Mucosa of descending colon (tissue), 3 donors: ENCODE measurements around the gene TRUB1. TPM values are rescaled to one million over a fixed set of nuclear protein-coding genes. Genes with fewer than 3 reads are reported as not detected.

Experiments used
- ATAC-seq: fragments of 200-7000 bp; cut with Tn5 transposase; one replicate; pipeline ENCODE4 v1.9.1; 2020; ENCODE audit warnings: mild to moderate bottlenecking, moderate library complexity
- DNase-seq, 3 donors: peaks; one replicate each; pipeline ENCODE4 v3.0.0-alpha.2; 2020
- H3K36me3 ChIP-seq: fragments of 200-600 bp; one replicate; pipeline ENCODE4 v1.8.0; 2021; ENCODE audit warnings: low read depth, mild to moderate bottlenecking
- H3K4me1 ChIP-seq: fragments of 200-600 bp; one replicate; pipeline ENCODE4 v1.8.0; 2021; ENCODE audit warnings: low read depth, mild to moderate bottlenecking
- H3K4me3 ChIP-seq: fragments of 200-600 bp; one replicate; pipeline ENCODE4 v1.8.0; 2021; ENCODE audit warnings: mild to moderate bottlenecking
- H3K9me3 ChIP-seq: fragments of 200-600 bp; one replicate; pipeline ENCODE4 v1.8.0; 2021; ENCODE audit warnings: mild to moderate bottlenecking
- CTCF ChIP-seq: fragments of 200-600 bp; IDR thresholded peaks from one replicate; pipeline ENCODE4 v1.8.0; 2022; ENCODE audit warnings: antibody characterized with exemption, mild to moderate bottlenecking
- intact Hi-C, 2 donors: fragments of 100-400 bp; cut with DNase I in 1 of 2; cut with micrococcal nuclease in 1 of 2; formaldehyde crosslinking; loops; one replicate each; pipeline versions ENCODE4 v1.11.0 to v1.11.1; 2022; cut with DNase I, micrococcal nuclease
- total RNA-seq, 3 donors: library from RNA; stranded (reverse); fragmentation: NEBNext Ultra II Directional in 2 of 3; extraction: Animal tissue kit (Norgen Biotek cat#: 25700) in 2 of 3; gene quantifications; one replicate each; pipeline versions ENCODE4 v1.2.1 to v1.2.4, GENCODE V29; 2021 to 2023
- donor health status: DM: no; HTN: no; CAD: no; lungs with moderate emphysema.
- donor health status: DM: no; HTN: no; CAD: no.
- donor health status: DM: no; HTN: yes; CAD: no.

TRUB1 gene
- total RNA-seq, 3 donors from 2014 or later: 13.3 to 16.5 (median 15.9) TPM

DNA sequence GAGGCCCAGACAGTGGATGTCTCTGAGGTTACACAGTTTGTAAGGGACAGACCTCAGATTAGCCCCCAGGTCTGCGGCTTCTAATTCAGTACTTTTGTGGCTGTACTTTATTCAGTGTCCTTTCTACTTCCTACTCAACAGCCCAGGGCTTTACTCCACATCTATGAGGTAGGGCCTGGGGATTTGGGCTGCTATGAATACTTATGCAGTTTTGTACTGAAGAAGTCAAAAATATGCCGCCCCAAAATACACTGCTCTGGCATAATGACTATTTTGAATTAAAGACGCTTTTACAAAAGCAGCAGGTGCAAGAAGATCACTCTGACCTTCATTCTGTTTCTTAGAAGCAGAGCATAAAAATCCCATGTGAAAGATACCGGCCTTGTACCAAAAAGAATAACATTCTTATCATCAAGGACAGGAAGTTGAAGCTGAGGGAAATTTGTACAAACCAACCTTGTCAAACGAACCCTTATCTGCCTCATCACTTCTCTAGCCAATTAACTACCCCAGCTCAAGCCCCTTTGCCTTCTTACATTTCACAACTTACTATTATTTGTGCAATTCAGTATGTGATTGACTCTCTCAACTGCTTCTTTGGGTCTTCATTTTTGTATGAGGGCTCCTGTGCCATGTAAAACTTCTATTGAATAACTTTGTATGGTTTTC is 26.1 kb upstream of the TRUB1 start:
- Histone ChIP-seq H3K36me3 (no peaks in the 10 kb centered on the region), H3K4me1 (no peaks in the 10 kb centered on the region), H3K9me3 (no peaks in the 10 kb centered on the region), H3K4me3 (no peak overlapping the region)
- DNase-seq (no peak), ATAC-seq (no peak)
- no peak for TF ChIP-seq CTCF
- intact Hi-C loops: no loop called here

DNA sequence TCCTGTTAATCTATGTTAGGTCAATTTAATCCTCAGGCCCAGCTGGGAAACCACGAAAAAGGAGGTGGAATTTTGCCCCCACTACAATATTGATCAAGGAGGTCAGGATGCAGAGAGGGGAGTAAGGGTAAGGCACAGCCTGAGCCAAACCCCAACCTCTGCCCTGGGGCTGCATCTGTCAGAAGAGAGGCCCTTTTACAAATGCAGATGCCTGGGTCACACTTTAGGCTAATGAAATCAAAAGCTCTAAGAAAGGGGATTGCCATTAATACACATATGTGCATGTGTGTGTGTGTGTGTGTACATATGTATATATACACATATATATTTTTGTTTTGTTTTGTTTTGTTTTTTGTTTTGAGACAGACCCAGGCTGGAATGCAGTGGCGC is 25.5 kb upstream of the TRUB1 start:
- TF ChIP-seq CTCF: no peak
- Histone ChIP-seq H3K9me3 (no peaks in the 10 kb centered on the region), H3K4me3 (no peak overlapping the region), H3K36me3 (no peaks in the 10 kb centered on the region), H3K4me1 (no peaks in the 10 kb centered on the region)
- intact Hi-C loops: no loop called here
- DNase-seq: no peak
- no peak for ATAC-seq

DNA sequence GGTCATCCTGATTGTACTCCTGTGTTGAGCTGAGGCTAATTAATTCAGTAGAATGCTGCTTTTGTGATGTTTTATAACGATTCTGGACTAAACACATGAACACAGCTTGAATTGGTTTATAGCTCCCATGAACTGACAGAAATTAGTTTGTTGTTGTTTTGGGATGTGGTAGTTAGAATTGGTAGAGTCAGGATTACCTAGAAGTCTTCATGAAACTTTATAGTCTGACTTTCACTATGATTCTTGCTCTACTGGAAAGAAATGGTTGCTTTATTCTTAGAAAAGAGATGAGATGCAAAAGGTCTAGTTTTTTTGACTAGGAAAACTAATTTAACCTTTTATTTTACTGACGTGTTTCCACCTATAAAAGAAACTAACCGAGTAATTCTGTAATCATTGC is 23.4 kb upstream of the TRUB1 start:
- no peak for TF ChIP-seq CTCF

GRCh38 chr10:114915294-114915693 is 22.7 kb upstream of the TRUB1 start:
- H3K9me3 ChIP-seq: no peaks in the 10 kb centered on the region
- no peaks in the 10 kb centered on the region for H3K36me3 ChIP-seq
- intact Hi-C loops: no loop called here
- H3K4me3 ChIP-seq: no peak overlapping the region
- ATAC-seq (no peak), DNase-seq (no peak)
- no peak for TF ChIP-seq CTCF
- no peaks in the 10 kb centered on the region for H3K4me1 ChIP-seq

More for the DNA sequence above, 23.4 kb upstream of the TRUB1 start:
- ATAC-seq: no peak
- Histone ChIP-seq H3K4me1 (no peaks in the 10 kb centered on the region), H3K4me3 (no peak overlapping the region), H3K36me3 (no peaks in the 10 kb centered on the region), H3K9me3 (no peaks in the 10 kb centered on the region)
- DNase-seq: no peak
- intact Hi-C loops: no loop called here

DNA sequence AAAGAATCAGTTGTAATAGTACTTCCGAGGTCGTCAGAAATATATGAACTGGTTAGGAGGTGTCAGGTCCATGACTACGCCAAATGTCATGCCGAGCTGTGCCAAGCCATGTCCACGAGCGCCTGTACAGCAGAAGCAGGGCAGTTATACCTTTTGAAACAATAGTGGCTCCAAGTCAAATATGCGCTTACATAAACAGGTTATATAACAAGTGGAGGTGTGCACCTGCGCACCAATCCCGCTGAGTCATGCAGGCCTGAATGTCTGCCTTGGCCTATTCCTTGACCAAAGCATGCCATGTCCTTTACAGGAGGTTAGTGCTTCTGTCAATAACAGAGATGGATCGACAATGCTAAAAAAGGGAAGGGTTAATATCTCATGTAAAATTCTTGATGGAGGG is 21.3 kb upstream of the TRUB1 start:
- no peak for TF ChIP-seq CTCF
- ATAC-seq (no peak), DNase-seq (no peak)
- intact Hi-C loops: no loop called here
- Histone ChIP-seq H3K4me3 (no peak overlapping the region), H3K9me3 (no peaks in the 10 kb centered on the region), H3K4me1 (no peaks in the 10 kb centered on the region), H3K36me3 (no peaks in the 10 kb centered on the region)

GRCh38 chr10:114917459-114917858 is 20.5 kb upstream of the TRUB1 start:
- intact Hi-C loops: no loop called here
- DNase-seq: no peak
- no peak for TF ChIP-seq CTCF
- no peak overlapping the region for H3K4me3 ChIP-seq
- H3K4me1 ChIP-seq: no peaks in the 10 kb centered on the region
- ATAC-seq: no peak
- H3K9me3 ChIP-seq: no peaks in the 10 kb centered on the region
- H3K36me3 ChIP-seq: no peaks in the 10 kb centered on the region
